HUES64 (cell line): Measurements from ENCODE around the gene AHCYL2.

Experiments
- H3K27ac ChIP-seq: 2 replicates; pipeline ENCODE4 v1.7.0; 2013; ENCODE audit warnings: low read depth, low read length, inconsistent platforms
- H3K27me3 ChIP-seq: 2 replicates; pipeline ENCODE4 v1.6.1; 2013; ENCODE audit warnings: mild to moderate bottlenecking, low read length; ENCODE audit not compliant: insufficient read depth
- H3K36me3 ChIP-seq: 2 replicates; pipeline ENCODE4 v1.6.1; 2013; ENCODE audit warnings: mild to moderate bottlenecking, low read length; ENCODE audit not compliant: insufficient read depth
- H3K4me1 ChIP-seq: 2 replicates; pipeline ENCODE4 v1.6.1; 2013; ENCODE audit warnings: mild to moderate bottlenecking, low read length, moderate library complexity; ENCODE audit not compliant: insufficient read depth
- H3K4me3 ChIP-seq: 2 replicates; pipeline ENCODE4 v1.5.1; 2013; ENCODE audit warnings: mild to moderate bottlenecking, low read length, moderate library complexity
- H3K9ac ChIP-seq: 2 replicates; pipeline ENCODE4 v1.6.1; 2013; ENCODE audit warnings: mild to moderate bottlenecking, low read depth, low read length
- H3K9me3 ChIP-seq: 2 replicates; pipeline ENCODE4 v1.6.1; 2013; ENCODE audit warnings: low read depth, low read length; ENCODE audit not compliant: insufficient read depth
- WGBS: fragments of 150-250, 120-280 bp; methylation state at CpG from one replicate; pipeline ENCODE4 v1.1.7; 2013; ENCODE audit warnings: missing lambda C conversion rate; 5-methylcytosine and 5-hydroxymethylcytosine counted together

AHCYL2 gene

DNA sequence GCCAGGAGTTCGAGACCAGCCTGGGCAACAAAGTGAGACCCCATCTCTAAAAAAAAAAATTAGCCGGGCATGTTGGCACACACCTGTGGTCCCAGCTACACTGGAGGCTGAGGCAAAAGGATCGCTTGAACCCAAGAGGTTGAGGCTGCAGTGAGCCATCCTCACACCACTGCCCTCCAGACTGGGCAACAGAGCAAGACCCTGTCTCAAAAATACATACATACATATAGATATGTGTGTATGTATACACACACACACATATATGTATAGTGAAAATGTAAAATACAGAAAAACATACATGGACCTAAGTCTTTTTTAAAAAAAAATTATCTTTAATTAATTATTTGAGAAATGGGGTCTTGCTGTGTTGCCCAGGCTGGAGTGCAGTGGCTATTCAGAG is 30.9 kb upstream of the AHCYL2 start:
- 98% methylated on average over 3 of the region's 3 CpGs for WGBS
- peaks cover 10% of the 10 kb centered on the region for H3K4me1 ChIP-seq
- no peak overlapping the region for H3K4me3 ChIP-seq
- no peak overlapping the region for H3K27ac ChIP-seq
- 0 out of 2 replicates have a peak, but pooled peaks cover 2% of the 10 kb centered on the region for H3K9me3 ChIP-seq
- peaks cover 16% of the 10 kb centered on the region; the same call in 1 of the 2 replicates for H3K36me3 ChIP-seq
- no peak overlapping the region for H3K9ac ChIP-seq
- H3K27me3 ChIP-seq, result no peaks in the 10 kb centered on the region; the same call in 1 of the 2 replicates

DNA sequence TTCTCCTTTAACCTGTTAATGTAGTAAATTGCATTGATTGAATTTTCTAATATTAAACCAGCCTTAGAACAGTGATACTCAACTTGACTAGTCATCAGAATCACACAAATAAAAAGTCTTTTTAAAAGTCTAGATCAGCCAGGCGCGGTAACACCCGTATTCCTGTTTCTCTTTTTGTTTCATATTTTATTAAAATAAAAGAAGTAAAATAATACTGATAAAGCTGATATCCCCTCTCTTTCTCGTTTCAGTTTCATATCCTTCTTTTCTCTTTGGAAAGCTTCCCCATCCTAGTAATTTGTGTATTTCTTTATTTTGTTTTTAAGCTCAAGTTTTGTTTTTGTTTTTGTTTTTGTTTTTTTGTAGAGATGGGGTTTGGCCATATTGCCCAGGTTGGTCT is 27.1 kb upstream of the AHCYL2 start:
- H3K36me3 ChIP-seq, result peaks cover 5% of the 10 kb centered on the region; the same call in 1 of the 2 replicates
- no peak overlapping the region for H3K9ac ChIP-seq
- 0 out of 2 replicates have a peak, but pooled peaks cover 2% of the 10 kb centered on the region for H3K9me3 ChIP-seq
- no peaks in the 10 kb centered on the region for H3K4me1 ChIP-seq
- no peak overlapping the region for H3K4me3 ChIP-seq
- H3K27me3 ChIP-seq, result no peaks in the 10 kb centered on the region
- no peak overlapping the region for H3K27ac ChIP-seq
- WGBS, result 83% methylated on average over 1 of the region's 4 CpGs

- Histone ChIP-seq H3K27me3 (no peaks in the 10 kb centered on the region), H3K36me3 (peaks cover 10% of the 10 kb centered on the region; the same call in 1 of the 2 replicates), H3K4me3 (no peak overlapping the region), H3K9ac (no peak overlapping the region), H3K27ac (no peak overlapping the region), H3K4me1 (no peaks in the 10 kb centered on the region), H3K9me3 (0 out of 2 replicates have a peak, but pooled peaks cover 2% of the 10 kb centered on the region)
- WGBS, result 88% methylated on average over 4 of the region's 4 CpGs
These were observed 25.4 kb upstream of the AHCYL2 start for GRCh38 chr7:129199406-129199805.

DNA sequence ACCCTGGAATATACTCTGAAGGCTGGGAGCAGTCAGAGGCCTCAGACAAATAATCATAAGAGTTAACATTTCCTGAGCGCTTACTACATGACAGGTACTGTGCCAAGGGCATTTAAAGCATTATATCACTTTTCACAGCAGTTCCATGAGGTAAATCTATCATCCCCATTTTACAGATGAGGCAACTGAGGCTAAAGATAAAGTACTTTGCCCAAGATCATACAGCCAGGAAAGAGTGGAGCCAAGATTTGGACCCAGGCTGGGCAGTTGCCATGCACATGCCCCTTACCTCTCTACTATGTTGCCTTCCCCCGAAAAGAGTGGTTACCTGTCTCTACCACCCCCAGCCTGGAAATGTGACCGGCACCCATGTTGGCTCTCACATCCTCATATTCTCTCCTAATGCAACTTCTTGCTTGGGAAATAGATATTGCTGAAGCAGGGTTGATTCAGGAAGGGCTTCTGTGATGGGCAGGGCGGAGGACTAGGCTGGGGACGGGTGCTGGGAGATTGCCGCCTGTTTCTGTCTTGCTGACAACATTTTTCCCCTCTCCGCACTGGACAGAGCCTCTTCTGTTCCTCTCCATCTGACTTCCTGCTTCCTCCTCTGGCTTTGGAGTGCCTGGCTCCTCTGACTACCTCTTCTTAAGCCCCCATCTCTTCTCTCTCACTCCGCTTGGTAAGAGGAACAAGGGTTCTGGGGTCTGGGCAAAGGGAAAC is 22.6 kb upstream of the AHCYL2 start:
- no peaks in the 10 kb centered on the region for H3K27me3 ChIP-seq
- no peak overlapping the region for H3K4me3 ChIP-seq
- H3K9me3 ChIP-seq, result no peaks in the 10 kb centered on the region
- WGBS, result 97% methylated on average over 8 of the region's 8 CpGs
- H3K27ac ChIP-seq, result no peak overlapping the region
- no peaks in the 10 kb centered on the region for H3K4me1 ChIP-seq
- peaks cover 26% of the 10 kb centered on the region for H3K36me3 ChIP-seq
- H3K9ac ChIP-seq, result no peak overlapping the region; the same call in 1 of the 2 replicates

- WGBS, result 86% methylated on average over 14 of the region's 14 CpGs
- H3K27ac ChIP-seq, result no peak overlapping the region
- no peaks in the 10 kb centered on the region for H3K9me3 ChIP-seq
- H3K27me3 ChIP-seq, result no peaks in the 10 kb centered on the region
- peaks cover 29% of the 10 kb centered on the region for H3K36me3 ChIP-seq
- no peak overlapping the region for H3K4me3 ChIP-seq
- no peak overlapping the region for H3K9ac ChIP-seq
- H3K4me1 ChIP-seq, result no peaks in the 10 kb centered on the region
These were observed 21.6 kb upstream of the AHCYL2 start for GRCh38 chr7:129203050-129203741.

DNA sequence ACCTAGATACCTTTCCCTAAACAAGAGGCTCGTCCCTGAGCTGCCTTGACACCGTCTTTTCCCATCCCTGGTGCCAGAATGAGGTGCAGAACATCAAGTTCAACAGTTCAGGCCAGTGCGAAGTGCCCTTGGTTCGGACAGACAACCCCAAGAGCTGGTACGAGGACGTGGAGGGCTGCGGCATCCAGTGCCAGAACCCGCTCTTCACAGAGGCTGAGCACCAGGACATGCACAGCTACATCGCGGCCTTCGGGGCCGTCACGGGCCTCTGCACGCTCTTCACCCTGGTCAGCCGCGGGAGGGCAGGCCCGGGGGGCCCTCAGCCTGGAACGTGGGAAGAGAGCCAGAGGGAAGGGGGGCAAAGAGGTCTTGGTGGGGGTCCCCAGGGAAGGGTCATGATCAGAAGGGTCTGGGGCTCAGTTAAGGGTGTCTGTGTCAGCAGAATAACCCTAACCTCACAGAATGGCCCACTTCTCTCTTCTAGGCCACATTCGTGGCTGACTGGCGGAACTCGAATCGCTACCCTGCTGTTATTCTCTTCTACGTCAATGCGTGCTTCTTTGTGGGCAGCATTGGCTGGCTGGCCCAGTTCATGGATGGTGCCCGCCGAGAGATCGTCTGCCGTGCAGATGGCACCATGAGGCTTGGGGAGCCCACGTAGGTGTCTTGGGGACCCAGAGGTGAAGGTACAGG is 19.6 kb upstream of the AHCYL2 start:
- Histone ChIP-seq H3K9me3 (no peaks in the 10 kb centered on the region), H3K36me3 (peaks cover 48% of the 10 kb centered on the region), H3K4me3 (no peak overlapping the region), H3K27ac (no peak overlapping the region), H3K9ac (no peak overlapping the region), H3K4me1 (no peaks in the 10 kb centered on the region), H3K27me3 (no peaks in the 10 kb centered on the region)
- 93% methylated on average over 29 of the region's 29 CpGs for WGBS

GRCh38 chr7:129205987-129206785 is 18.6 kb upstream of the AHCYL2 start:
- H3K27me3 ChIP-seq, result no peaks in the 10 kb centered on the region
- no peak overlapping the region for H3K4me3 ChIP-seq
- 94% methylated on average over 16 of the region's 18 CpGs for WGBS
- no peaks in the 10 kb centered on the region for H3K4me1 ChIP-seq
- no peak overlapping the region for H3K27ac ChIP-seq
- H3K36me3 ChIP-seq, result peaks cover 56% of the 10 kb centered on the region
- no peaks in the 10 kb centered on the region for H3K9me3 ChIP-seq
- H3K9ac ChIP-seq, result no peak overlapping the region

DNA sequence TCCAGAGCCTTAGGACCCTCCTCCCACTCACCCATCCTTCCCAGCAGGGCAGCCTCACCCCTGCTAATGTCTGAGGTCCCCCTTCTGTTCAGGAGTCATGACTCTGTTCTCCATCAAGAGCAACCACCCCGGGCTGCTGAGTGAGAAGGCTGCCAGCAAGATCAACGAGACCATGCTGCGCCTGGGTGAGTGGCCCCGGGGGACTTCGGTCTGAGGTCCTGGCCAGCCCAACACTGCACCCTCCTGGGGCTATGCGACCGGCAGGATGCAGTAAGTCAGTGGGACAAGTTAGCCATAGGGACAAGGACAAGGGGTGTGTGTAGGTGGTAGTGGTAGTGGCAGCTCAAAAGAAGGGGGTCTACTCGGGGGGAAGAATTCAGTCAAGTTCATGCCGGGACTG is 16.2 kb upstream of the AHCYL2 start:
- Histone ChIP-seq H3K27me3 (no peaks in the 10 kb centered on the region), H3K9me3 (no peaks in the 10 kb centered on the region), H3K36me3 (peaks cover 70% of the 10 kb centered on the region), H3K27ac (no peak overlapping the region), H3K9ac (no peak overlapping the region), H3K4me1 (no peaks in the 10 kb centered on the region), H3K4me3 (no peak overlapping the region)
- 93% methylated on average over 9 of the region's 9 CpGs for WGBS

DNA sequence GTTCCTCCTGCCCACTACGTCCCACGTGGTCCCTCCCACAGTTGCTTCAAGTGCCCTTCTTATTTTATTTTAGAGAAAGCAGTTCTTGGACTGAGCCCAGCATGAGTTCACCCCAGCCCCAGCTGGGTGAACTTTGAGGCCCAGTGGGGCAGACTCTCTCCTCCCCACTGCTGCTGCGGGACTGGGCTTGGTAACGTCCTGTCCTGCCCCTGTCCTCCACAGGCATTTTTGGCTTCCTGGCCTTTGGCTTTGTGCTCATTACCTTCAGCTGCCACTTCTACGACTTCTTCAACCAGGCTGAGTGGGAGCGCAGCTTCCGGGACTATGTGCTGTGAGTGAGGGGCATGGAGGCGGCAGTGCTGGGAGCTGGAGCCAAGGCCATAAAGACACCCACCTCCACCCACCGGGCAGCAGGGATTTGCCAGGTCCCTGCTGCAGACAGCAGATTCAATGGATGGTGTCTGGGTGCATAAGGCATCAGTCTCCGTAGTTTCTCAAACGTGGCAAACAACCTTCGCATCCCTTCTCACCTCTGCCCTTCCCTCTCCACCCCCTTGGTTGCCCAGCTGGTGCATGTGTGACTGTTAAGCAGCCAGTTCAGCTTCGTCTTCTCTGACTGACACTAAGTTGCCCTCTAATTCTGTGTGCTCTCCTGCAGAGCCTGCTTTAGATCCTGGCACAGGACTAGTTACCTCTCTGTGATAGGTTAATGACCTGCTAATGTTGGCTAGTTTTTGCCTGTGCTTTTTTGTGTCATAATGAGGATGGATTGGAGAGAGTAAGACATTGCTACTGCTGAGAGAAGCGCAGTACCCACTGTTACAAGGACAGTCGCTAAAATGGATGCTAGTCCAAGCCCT is 15.5 kb upstream of the AHCYL2 start:
- H3K36me3 ChIP-seq, result peaks cover 69% of the 10 kb centered on the region
- H3K27ac ChIP-seq, result no peak overlapping the region
- no peak overlapping the region for H3K9ac ChIP-seq
- no peak overlapping the region for H3K4me3 ChIP-seq
- no peaks in the 10 kb centered on the region for H3K27me3 ChIP-seq
- no peaks in the 10 kb centered on the region for H3K4me1 ChIP-seq
- no peaks in the 10 kb centered on the region for H3K9me3 ChIP-seq
- 95% methylated on average over 15 of the region's 15 CpGs for WGBS
